Astrocyte (in vitro differentiated cells and primary cell): ENCODE measurements around the gene KIF26B.

Experiments used
- EZH2 ChIP-seq: IDR thresholded peaks from 2 replicates; pipeline ENCODE4 v1.6.1; 2012; ENCODE audit warnings: mild to moderate bottlenecking, low read length, inconsistent platforms; ENCODE audit not compliant: insufficient read depth
- TF ChIP-seq, protein P1 (sequence below): IDR thresholded peaks from 2 replicates; pipeline ENCODE4 v1.5.1; 2011; ENCODE audit warnings: low read depth, mild to moderate bottlenecking, inconsistent platforms, low read length, moderate library complexity; ENCODE audit not compliant: insufficient read depth

DNA sequence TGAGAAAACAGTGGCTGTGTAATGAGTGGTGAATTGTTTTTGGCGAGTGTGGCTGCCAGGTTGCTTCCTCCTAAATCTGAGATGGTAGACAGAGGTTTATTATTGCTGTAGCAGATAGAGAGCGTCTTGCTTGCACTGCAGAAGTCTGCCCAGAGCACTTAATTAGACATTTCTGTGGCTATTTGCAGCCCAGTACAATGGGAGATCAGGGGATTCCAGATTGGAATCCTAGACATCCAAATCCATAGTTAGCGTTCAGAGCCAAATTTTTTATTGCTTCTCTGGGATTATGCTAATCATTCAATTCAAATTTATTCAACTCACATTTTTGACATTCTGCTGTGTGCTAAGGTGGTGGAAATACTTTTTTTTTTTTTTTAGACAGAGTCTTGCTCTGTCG, 30.0 kb downstream of the KIF26B start:
- TF ChIP-seq, protein P1, sequence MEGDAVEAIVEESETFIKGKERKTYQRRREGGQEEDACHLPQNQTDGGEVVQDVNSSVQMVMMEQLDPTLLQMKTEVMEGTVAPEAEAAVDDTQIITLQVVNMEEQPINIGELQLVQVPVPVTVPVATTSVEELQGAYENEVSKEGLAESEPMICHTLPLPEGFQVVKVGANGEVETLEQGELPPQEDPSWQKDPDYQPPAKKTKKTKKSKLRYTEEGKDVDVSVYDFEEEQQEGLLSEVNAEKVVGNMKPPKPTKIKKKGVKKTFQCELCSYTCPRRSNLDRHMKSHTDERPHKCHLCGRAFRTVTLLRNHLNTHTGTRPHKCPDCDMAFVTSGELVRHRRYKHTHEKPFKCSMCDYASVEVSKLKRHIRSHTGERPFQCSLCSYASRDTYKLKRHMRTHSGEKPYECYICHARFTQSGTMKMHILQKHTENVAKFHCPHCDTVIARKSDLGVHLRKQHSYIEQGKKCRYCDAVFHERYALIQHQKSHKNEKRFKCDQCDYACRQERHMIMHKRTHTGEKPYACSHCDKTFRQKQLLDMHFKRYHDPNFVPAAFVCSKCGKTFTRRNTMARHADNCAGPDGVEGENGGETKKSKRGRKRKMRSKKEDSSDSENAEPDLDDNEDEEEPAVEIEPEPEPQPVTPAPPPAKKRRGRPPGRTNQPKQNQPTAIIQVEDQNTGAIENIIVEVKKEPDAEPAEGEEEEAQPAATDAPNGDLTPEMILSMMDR: no peak
- TF ChIP-seq EZH2: no peak
